ENCODE measurements around the gene EXOG.

EXOG gene

DNA sequence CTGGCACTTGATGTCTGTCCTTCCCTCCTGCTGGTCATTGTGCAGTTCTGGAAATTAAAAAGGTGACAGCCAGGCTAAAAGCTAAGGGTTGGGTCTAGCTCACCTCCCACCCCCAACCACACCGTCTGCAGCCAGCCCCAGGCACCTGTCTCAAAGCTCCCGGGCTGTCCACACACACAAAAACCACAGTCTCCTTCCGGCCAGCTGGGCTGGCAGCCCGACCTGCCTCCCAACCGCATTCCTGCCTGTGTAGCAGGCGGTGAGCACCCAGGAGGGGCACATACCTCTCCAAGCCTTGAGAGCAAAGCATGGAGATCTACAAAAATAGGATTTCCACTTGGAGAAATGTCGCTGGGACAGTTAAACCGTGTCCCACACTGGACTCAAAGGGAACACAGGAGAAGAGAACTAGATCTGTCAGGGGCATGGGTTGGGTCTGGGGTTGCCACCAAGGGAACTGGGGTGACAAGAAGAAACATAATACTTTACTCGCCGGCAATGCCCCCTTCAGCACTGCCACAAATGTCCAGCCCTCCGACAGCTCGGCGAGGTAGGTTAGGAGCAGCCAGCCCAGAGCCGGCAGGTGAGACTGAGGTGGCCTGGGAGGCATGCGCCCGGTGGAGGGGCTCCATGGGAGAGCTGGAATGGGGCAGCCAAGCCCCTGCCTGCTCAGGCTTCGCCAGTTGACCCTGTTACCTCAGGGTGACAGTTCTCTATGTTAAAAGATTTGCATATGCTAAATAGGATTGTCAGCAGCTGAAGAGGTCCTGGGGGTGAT, 52.2 kb downstream of the EXOG start:
- no peak for DNase-seq (ENCODE audit: low read depth)

- no peak for DNase-seq (ENCODE audit: low read depth)
These were observed 52.9 kb downstream of the EXOG start for GRCh38 chr3:38549082-38549481.

- no peak for DNase-seq (ENCODE audit: low read depth)
These were observed 53.3 kb downstream of the EXOG start for GRCh38 chr3:38549486-38549885.

DNA sequence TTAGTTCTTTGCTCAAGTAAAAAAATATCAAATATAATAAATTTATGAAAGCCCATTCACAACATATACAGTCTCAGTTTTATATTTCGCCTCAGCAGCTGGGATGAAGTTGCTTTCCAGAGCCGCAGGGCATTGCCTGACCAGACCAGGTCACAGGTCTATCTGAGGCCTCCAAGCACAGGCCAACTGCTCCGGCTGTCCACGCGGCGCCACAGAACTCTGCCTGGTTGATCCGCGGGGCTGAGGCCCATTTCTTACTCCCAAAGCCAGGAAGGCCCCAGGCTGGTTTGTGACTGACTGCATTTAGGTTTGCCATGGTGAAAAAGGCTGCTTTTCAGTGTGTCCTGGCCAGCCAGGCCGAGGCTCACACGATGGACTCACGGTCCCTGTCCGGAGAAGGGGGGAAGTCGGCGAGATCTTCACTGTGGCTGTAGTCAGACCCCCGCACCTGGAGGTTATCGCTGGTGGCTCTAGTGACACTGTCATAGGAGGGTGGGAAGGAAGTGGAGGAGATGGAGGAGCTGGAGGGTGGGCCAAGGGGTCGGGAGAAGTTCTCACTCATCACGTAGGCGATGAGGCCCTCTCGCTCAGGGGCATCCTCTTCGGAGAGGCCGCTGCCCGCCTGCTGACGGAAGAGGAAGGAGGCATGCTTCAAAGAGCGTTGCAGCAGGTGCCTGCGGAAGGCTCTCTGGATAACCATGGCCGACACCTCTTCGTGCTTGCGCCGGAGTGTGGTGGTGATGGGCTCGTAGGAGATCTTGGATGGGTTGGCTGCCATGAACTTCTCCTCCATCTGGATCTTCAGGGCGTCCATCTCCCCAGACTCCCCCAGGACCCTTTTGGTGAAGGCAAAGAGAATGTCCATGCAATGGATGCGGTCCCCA, 54.1 kb downstream of the EXOG start:
- no peak for DNase-seq (ENCODE audit: low read depth)

GRCh38 chr3:38551026-38551832, 55.1 kb downstream of the EXOG start:
- DNase-seq (ENCODE audit: low read depth), result no peak

DNA sequence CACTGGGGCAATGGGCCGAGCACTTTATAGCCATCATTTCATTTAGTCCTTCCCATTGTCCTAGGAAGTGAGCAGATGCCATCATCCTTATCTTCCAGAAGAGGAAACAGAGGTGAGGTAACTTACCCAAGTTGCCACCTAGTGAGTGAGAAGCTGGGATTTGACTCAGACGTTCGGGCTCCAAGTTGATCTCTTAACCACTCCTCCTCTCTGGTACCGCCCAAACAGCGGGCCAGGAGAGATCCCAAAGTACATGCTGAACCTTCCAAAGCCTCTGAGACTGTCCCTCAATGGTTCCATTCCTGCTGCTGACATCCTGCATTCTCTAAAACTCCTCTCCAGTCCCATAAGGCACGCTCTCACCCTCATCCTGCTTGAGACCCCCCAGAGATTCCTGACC, 56.2 kb downstream of the EXOG start:
- no peak for DNase-seq (ENCODE audit: low read depth)

GRCh38 chr3:38553071-38553470, 56.9 kb downstream of the EXOG start:
- no peak for DNase-seq (ENCODE audit: low read depth)

GRCh38 chr3:38554127-38554827, 58.1 kb downstream of the EXOG start:
- DNase-seq (ENCODE audit: low read depth), result no peak

- DNase-seq (ENCODE audit: low read depth), result no peak
These were observed 59.2 kb downstream of the EXOG start for GRCh38 chr3:38555149-38555840.

GRCh38 chr3:38555926-38556325, 59.8 kb downstream of the EXOG start:
- no peak for DNase-seq (ENCODE audit: low read depth)

DNA sequence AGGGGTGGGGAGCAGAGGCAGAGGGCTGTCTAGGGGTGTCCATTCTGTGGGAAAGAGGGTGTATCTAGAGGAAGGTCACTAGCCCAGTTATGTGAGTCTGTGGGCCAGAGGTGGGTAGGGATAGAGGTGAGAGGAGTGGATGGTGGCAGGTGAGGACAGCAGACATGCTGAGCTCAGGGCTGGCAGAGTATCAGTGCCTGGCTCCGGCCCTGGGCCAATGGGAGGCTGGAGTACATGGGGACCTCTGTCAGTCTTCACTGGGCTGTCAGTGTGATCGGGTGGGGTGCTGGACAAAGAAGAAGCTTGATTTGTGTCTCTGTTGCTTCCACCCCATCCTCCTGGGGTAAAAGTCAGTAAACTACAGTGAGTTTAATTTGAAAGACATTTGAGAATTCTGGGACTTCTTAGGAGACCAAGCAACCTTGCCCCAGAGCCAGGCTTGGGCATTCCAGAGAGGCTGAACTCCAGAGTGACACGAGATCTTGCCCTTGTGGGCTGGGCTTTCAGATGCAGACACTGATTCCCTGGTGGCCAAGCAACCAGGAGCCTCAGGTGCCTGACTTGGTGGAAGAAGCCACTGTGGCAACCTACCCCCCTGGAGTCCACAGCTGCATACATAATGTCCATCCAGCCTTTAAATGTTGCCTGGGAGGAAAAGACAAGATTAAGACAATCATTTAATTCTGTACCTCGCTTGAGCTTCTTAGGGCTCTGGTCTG, 60.7 kb downstream of the EXOG start:
- DNase-seq (ENCODE audit: low read depth), result no peak

DNA sequence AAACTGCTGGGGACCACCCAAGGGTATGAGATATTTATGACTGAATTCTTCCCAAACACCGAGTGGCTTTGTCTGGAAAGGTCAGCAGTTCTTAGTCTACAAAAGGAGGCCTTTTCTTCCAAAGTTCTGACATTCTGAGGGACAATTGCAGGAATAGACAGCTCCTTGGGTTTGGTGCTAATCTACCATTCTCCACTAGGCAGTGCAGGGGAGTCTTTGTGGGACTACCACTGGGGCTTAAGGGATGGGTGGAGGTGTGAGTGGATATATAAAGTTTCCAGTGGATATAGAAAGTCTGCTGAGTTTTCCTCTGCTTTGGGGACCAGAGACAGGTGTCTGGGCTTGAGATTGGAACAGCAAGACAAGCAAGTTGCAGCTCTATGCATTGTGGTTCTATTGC, 62.7 kb downstream of the EXOG start:
- no peak for DNase-seq (ENCODE audit: low read depth)

GRCh38 chr3:38560284-38560683, 64.1 kb downstream of the EXOG start:
- no peak for DNase-seq (ENCODE audit: low read depth)

DNA sequence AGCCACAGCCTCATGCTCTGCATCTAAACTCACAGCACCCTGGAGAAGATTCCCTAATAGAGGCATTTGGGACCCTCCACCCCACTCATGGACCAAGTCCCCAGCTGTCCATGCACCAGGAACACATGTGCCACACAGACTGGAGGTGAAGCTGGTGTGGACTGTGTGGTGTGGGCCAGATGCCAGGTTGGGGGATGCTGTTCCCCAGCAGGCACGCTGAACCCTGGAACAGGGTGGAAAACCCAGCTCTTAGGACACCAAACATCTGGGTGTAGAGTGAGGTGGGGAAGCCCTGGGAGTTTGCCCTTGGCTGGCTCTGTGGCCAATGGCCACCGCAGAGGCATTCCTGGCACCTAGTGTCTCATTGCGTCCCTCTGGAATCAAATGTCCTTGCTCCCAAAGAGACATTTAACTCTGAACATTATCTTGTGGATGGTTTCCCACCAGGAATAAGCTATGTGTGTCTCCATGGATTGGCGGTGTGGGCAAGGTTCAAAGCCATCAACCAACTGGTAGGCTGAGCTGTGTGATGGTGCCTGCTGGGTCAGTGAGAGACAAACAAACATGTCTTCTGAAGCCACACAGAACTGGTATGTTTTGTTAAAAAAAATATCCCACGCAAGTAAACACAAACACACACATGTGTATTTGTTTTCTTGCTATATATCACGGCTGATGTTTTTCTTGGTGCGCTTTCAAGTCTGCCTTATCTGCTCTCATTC, 65.0 kb downstream of the EXOG start:
- DNase-seq (ENCODE audit: low read depth), result no peak

GRCh38 chr3:38561746-38562466, 65.8 kb downstream of the EXOG start:
- DNase-seq (ENCODE audit: low read depth), result no peak

DNA sequence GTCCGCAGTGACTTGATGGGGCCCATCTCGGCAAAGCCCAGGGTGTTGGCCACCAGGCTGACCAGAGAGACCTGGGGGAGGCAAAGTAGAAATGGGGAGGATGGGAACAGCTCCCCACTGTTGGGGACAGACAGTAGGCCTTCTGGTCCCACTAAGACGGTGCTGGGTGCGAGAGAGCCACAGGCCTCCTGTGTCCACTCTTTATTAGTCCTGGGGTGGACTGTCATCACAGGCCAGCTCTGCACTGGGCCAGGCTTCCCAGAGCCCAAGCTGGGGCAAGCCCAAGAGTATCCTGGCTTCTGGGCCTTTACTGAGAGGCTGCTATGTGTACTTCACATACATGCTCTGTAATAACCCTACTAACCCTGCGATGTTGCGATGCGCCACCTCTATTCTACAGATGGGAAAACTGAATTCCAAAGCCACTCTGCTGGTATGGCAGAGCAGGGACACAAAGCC, 66.4 kb downstream of the EXOG start:
- DNase-seq (ENCODE audit: low read depth), result no peak

GRCh38 chr3:38563070-38563885, 67.1 kb downstream of the EXOG start:
- no peak for DNase-seq (ENCODE audit: low read depth)

- no peak for DNase-seq (ENCODE audit: low read depth)
These were observed 67.7 kb downstream of the EXOG start for GRCh38 chr3:38563886-38564270.

Measured in stimulated activated CD8-positive, alpha-beta memory T cell treated with anti-CD3 and anti-CD28 coated beads, Interleukin-15, amount 100 ng/mL, for 24 hours (primary cell).